ENCODE results near the gene EYA2.
"Not testable (repeated sequence)": the region's sequence is repeated elsewhere in the genome, so short reads cannot be mapped to it uniquely, and the experiment has no call there.

EYA2 gene

DNA sequence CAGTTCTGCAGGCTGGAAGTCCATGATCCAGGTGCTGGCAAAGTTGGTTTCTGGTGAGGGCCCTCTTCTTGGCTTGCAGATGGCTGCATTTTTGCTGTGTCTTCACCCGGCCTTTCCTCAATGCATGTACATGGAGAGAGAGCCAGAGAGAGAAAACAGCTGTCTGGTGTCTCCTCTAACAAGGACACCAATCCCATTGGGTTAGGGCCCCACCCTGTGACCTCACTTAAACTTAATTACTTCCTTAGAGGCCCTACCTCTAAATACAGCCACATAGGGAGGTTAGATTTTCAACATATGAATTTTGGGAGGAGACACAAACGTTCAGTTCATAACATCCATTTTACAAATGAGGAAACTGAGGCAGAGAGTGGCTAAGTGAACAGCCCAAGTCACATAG is 259.4 kb downstream of the EYA2 start:
- no peak for DNase-seq

- DNase-seq, result no peak
Observed at GRCh38 chr20:47156301-47157137, 261.9 kb downstream of the EYA2 start.

DNA sequence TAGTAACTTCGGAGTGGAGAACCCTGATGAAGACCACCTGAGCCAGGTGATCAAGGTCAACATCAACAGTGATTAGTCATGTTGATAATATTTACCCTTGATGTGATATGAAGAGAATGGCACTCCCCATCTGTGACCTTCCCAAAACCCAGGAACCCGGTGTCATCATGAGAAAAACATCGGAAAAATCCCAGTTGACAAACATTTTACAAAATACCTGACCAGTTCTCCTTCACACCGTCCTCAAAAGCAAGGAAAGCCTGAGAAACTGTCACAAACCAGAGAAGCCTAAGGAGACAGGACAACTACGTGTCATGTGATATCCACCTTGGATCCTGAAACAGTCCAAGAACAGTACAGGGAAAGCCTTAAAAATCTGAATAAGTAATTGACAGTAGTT is 264.5 kb downstream of the EYA2 start:
- DNase-seq, result no peak

DNA sequence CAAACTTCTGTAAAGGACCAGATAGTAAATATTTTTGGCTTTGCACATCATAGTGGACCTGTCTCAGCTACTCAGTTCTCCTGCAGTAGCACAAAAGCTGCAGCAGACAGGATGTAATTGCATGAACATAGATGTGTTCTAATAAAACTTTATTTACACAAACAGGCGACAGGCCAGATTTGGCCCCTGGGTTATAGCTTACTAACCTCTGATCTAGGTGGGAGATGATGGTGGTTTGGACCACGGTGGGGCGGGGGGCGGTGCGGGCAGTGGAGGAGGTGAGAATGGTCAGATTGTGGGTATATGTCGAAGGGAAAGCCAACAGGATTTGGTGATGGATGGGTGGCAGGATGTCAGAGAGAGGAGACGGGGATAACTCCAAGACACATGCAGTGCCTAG is 265.6 kb downstream of the EYA2 start:
- no peak for DNase-seq

DNA sequence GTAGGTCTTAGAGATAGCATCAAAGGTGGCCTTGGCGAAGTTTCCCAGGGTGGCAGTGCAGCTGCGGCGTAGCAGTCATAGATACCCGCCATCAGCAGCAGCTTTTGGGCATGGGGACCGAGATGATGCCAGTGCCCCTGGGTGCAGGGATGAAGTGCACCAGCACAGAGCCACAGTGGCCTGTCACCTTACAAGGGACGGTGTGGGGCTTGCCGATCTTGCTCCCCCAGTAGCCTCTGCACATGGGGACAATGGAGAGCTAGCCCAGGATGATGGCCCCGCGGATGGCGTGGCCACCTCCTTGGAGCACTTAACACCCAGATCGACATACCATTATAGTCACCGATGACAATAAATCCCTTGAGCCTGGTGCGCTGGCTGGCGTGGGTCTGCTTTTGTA is 266.3 kb downstream of the EYA2 start:
- no peak for DNase-seq

- DNase-seq, result no peak
Observed at GRCh38 chr20:47161411-47161810, 266.8 kb downstream of the EYA2 start.

DNA sequence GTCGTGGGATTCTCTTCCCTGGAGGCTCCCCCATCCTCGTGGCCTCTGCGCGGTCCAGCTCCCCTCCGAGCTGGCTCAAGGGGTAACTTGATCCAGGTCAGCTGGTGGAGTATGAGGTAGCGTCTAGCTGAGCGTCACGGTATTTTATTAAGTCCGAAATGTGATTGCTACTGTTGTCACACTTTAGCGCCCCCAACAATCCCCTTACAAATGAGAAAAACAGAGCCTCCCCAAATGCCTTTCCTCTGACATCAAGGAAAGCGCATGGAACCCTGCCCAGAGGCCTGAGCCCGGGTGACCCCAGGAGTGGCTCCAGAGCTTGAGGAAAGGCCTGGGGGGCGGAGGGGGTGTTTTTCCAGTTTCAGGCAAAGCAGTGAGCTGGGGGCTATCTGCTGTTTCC is 269.5 kb downstream of the EYA2 start:
- DNase-seq, result no peak

GRCh38 chr20:47165376-47165865 is 270.8 kb downstream of the EYA2 start:
- DNase-seq, result no peak

GRCh38 chr20:47167846-47168245 is 273.2 kb downstream of the EYA2 start:
- DNase-seq, result no peak

GRCh38 chr20:47172579-47172978 is 277.9 kb downstream of the EYA2 start:
- DNase-seq, result no peak

- no peak for DNase-seq
Observed at GRCh38 chr20:47173596-47174216, 279.1 kb downstream of the EYA2 start.

DNA sequence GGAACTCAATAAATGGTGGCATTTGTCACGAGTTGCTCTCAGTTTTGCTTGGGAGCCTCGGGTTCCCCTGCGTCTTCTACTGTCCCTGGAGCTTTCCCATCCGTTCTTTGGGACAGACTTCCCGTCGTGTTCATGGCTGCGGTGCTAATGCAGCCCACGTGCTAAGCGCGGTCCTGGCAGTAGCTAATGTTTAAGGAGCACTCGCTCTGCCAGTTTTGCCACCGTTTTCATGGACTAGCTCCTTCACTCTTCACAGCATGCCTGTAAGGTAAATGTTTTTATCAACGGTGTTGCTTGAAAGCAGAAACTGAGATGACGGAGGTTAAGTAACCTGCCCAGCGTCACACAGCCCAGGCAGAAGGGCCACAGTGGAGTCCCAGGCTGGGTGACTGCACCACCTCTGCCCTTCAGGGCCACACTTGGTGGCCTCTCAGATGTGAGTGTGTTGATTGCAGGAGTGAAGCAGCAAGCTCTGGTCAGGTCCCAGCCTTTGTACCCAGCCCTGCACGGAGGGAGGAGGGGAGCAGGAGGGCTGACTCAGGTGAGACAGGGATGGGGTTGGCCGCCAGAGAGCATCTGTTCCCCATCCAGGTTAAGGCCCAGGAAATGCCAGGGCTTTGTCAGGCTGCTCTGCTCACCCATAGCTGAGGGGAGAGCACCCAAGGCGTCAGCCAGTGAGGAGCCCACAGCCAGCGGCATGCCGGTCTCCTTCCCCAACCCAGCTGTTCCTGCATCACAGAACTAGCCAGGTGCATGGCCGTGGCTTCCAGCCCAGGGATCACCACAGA is 280.0 kb downstream of the EYA2 start:
- DNase-seq, result no peak

DNA sequence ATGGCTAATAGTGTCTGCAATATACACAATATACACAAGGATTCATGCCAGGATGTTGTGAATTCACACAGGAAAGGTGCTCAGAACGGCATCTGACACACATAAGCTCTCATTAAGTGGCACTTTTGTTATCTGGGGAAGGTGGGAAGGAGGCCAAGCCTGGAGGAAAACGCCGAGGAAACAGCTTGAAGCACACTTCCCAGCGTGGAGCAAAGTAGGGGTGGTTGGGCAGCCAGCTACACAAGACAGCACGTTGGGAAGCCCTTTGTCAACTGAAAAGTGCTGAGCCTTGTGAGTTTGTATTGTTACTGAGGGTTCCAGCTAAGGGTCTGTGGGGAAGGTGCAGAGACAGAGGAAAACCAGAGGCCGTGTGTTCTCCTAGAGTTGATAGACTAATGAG is 280.9 kb downstream of the EYA2 start:
- no peak for DNase-seq

DNA sequence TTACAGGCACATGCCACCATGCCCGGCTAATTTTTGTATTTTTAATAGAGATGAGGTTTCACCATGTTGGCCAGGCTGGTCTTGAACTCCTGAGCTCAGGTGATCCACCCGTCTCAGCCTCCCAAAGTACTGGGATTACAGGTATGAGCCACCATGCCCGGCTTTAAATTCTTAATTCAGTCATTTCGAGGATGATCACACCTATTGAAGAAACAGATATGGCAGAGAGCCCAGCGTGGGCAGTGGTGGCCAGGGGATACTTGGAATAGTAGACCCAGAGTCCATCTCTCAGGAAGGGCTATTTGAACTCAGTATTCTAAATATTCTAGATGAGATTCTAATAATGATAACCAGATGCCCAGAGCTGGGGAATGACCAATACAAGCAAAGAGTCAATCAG is 281.6 kb downstream of the EYA2 start:
- DNase-seq, result not testable (repeated sequence)

GRCh38 chr20:47178277-47178676 is 283.6 kb downstream of the EYA2 start:
- DNase-seq, result no peak

- DNase-seq, result no peak
Observed at GRCh38 chr20:47178851-47179250, 284.2 kb downstream of the EYA2 start.

- DNase-seq, result no peak
Observed at GRCh38 chr20:47179267-47179666, 284.6 kb downstream of the EYA2 start.

DNA sequence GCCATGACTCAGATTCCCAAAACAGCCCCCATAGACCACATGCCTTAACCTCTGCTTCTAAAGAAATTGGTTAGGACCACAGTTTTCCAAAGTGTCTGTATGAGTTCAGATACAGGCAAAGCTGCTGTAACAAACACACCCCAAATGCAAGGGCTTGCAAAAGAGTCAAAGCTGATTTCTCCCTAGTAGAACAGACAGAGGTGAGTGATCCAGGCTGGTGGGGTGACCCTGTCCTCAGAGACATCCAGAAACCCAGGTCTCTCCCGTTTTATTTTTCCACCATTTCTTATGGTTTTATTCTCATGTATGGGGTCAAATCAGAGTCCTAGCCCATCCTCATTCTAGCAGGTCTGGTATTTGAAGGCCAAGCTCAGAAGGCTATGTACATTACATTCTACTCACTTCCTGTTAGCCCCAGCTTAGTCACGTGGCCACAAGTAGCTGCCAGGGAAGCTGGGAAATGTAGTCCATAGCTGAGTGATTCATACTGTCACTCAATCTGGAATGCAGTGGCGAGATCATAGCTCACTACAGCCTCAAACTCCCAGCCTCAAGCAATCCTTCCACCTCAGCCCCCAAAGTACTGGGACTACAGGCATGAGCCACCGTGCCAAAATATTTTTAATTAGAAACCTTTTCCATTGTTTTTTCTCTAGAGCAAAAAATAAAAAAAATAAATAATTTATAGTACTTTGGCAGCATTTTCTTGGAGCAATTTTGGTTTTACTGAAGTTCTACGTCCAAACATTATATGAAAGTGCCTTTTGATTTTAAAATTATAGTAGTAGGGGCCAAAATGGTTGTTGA is 286.6 kb downstream of the EYA2 start:
- no peak for DNase-seq

DNA sequence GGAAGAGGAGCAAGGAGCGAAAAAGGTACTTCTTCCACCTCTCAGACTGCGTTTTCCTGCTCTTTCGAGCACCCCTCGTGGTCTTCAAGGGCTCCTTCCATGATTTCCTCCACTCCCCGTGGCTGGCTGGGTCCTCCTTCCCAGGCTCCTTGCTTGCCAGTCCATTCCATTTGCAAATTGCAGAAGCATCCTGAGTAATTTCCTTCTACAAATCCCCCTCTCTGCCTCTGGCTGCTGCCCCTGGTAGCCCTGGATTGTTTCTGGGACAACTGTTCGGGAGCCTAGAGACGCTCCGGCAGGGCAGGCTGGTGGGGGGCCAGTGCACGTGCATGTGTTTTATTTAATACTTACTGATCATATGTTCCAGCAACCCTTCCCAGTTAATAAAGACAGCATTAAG is 288.7 kb downstream of the EYA2 start:
- DNase-seq, result no peak

DNA sequence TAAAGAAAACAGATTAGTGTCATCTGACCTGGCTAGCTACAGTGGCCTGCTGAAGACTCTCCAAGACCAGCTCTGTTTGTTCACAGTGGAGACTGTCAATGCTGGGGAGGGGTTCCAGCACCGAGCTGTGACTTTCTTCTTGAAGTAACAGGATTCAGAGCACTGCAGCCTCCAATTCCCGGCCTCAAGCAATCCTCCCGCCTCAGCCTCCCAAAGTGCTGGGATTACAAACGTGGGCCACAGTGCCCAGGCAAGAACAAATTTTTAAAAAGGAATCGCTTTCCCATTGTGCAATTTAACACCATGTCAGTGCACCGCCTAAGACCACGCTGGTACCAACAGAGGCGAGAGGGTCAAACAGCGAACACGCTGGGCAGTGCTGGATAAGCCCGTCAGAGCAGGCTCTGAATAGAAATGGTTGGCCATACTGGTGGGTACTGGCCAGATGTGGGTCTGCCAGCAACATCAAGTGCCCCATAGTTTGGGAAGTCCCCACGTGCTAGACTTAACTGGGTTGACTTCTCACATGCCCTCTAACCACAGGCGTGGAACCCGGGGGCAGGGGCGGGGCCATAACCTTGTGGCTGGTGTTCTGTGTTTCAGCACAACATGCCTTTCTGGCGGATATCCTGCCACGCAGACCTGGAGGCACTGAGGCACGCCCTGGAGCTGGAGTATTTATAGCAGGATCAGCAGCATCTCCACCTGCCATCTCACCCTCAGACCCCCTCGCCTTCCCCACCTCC is 293.0 kb downstream of the EYA2 start:
- no peak for DNase-seq

DNA sequence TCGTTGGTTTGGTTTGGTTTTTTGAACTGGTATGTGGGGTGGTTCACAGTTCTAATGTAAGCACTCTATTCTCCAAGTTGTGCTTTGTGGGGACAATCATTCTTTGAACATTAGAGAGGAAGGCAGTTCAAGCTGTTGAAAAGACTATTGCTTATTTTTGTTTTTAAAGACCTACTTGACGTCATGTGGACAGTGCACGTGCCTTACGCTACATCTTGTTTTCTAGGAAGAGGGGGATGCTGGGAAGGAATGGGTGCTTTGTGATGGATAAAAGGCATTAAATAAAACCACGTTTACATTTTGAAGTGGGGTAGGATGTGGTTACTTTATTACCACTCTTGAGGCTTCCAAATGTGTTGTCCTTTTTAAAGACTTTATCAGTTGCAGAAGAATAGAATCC is 293.9 kb downstream of the EYA2 start:
- no peak for DNase-seq

- no peak for DNase-seq
Observed at GRCh38 chr20:47189060-47189459, 294.4 kb downstream of the EYA2 start.

Data from stimulated activated CD4-positive, alpha-beta T cell treated with anti-CD3 and anti-CD28 coated beads, Interleukin-2, amount 100 ng/mL, for 48 hours (primary cell).